ENCODE data around the gene DNAJC4.
A peak's percentile ranks its signal among the peaks of the same experiment; 100 is the strongest.

DNAJC4 gene

DNA sequence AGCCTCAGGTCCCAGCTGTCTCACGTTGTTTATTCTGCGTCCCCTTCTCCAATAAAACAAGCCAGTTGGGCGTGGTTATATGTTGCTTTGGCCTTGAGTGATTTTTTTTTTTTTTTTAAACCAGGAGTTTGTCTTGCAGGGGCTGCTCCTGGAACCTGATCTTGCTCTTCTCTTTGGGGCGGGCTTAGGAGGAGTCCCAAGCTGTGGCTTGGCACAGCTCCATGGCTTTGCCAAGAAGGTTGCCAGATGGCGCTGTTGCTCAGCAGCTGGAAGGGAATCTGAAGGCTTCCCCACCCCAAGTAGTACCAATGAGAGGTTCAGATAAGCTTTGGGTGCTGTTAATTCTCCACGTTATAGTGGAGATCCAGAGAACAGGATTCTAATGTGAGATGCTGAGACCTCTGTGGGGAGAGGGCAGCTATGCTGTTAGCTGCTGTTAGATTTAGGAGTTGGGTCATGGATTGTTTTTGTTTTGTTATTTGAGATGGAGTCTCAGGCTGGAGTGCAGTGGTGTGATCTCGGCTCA is 25.8 kb upstream of the DNAJC4 start:
- peaks cover 31% of the 10 kb centered on the region for H3K4me1 ChIP-seq (ENCODE audit: control insufficient read depth, insufficient read depth, low read depth, low read length)
- no peak overlapping the region for H3K14ac ChIP-seq (ENCODE audit: low read length in 2 of 2)
- peak; percentile 92 for DNase-seq
- H3K4me2 ChIP-seq (ENCODE audit: low read length, poor library complexity, severe bottlenecking) = no peak overlapping the region
- H2BK120ac ChIP-seq (ENCODE audit: low read depth, low read length) = peak overlapping the region; percentile 23
- H3K18ac ChIP-seq (ENCODE audit: low read depth in 1 of 2, low read length in 2 of 2) = no peak overlapping the region
- H2AFZ ChIP-seq (ENCODE audit: low read depth, low read length) = no peak overlapping the region
- H2BK15ac ChIP-seq (ENCODE audit: low read depth, poor library complexity, severe bottlenecking) = no peak overlapping the region
- H4K91ac ChIP-seq (ENCODE audit: low read length) = no peak overlapping the region
- no peaks in the 10 kb centered on the region for H3K27me3 ChIP-seq (ENCODE audit: control insufficient read depth in 1 of 2, insufficient read depth in 1 of 2, low read length in 2 of 2)
- peaks cover 14% of the 10 kb centered on the region for H3K79me1 ChIP-seq (replicated peaks; ENCODE audit: low read length, poor library complexity, severe bottlenecking)
- H3K23ac ChIP-seq (ENCODE audit: low read length in 2 of 2) = no peak overlapping the region
- no peak overlapping the region for H3K4ac ChIP-seq (ENCODE audit: low read depth in 1 of 2, low read length in 2 of 2)
- H3K4me3 ChIP-seq (ENCODE audit: insufficient read depth in 1 of 2, low read depth in 1 of 2, low read length in 2 of 2) = no peak overlapping the region
- no peak overlapping the region for H3K9ac ChIP-seq (ENCODE audit: low read length)
- H3K36me3 ChIP-seq (ENCODE audit: control insufficient read depth in 1 of 2, insufficient read depth in 2 of 2, low read depth in 1 of 2, low read length in 2 of 2) = peaks cover 64 to 70% of the 10 kb centered on the region in 2 experiments
- H4K8ac ChIP-seq (ENCODE audit: low read length) = no peak overlapping the region
- H2BK12ac ChIP-seq (ENCODE audit: low read length in 2 of 2) = no peak overlapping the region
- no peak overlapping the region for H3K27ac ChIP-seq (ENCODE audit: low read length, poor library complexity, severe bottlenecking)
- no peak overlapping the region for H2AK5ac ChIP-seq (ENCODE audit: low read length, severe bottlenecking)
- WGBS = 67% methylated on average over 6 of the region's 7 CpGs
- no peak overlapping the region for H2BK5ac ChIP-seq (ENCODE audit: low read depth, low read length, poor library complexity, severe bottlenecking)
- no peaks in the 10 kb centered on the region for H3K9me3 ChIP-seq (ENCODE audit: control insufficient read depth, low read length)

DNA sequence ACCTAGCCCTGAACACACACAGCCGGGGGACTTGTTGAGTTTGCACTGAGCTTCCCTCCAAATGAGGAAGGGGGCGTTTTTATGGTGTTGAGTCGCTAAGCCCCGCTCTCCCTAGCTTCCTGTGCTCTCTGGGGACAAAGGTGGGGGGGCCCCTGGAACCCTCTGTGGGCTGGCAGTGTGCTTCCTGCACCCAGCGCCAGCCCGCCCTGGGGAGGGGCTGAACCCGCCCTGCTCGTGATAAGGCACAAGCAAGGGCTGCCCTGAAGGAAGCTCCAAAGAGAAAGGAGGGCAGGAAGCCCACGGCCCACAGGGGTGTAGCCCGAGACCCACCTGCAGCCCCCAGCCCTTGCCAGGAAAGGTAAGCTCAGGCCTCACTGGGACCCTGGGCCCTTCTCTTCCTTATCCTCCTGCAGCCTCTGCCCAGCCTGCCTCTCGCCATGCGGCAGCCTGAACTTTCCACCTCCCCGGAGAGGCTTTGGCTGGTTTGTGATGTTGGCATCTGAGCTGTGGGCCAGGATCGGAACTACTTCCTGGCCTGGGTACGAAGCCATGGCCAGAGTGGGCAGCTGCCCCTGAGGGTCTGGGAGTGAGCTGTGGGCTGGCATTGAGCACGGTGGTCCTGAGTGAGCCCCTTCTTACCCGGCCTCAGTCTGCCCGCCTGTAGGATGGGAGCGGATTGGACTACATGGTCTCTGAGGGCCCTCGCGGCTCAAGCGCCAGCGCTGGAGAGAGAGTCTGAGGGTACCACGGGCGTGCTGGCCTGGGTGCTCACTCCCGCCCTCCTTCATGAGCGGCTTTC is 23.7 kb upstream of the DNAJC4 start, which contains the start of gene FERMT3:
Gene FERMT3 (plus strand): TSS at position 265 of the 799 bp plus-strand sequence. CDS start 644 bp downstream, outside the sequence.
- Histone ChIP-seq H3K27ac (ENCODE audit: low read length, poor library complexity, severe bottlenecking) (peak within 1 kb of the TSS; percentile 62), H3K9ac (ENCODE audit: low read length) (peak within 1 kb of the TSS; percentile 70), H3K27me3 (ENCODE audit: control insufficient read depth in 1 of 2, insufficient read depth in 1 of 2, low read length in 2 of 2) (no peaks in the 10 kb centered on the region), H4K91ac (ENCODE audit: low read length) (peak within 1 kb of the TSS; percentile 97), H3K14ac (ENCODE audit: low read length in 2 of 2) (peak within 1 kb of the TSS in 1 of 2 experiments; percentile 35), H3K79me1 (replicated peaks; ENCODE audit: low read length, poor library complexity, severe bottlenecking) (peaks cover 12% of the 10 kb centered on the region), H3K4me1 (ENCODE audit: control insufficient read depth, insufficient read depth, low read depth, low read length) (peaks cover 31% of the 10 kb centered on the region), H2BK15ac (ENCODE audit: low read depth, poor library complexity, severe bottlenecking) (peak within 1 kb of the TSS; percentile 87), H3K18ac (ENCODE audit: low read depth in 1 of 2, low read length in 2 of 2) (peak within 1 kb of the TSS; percentile 85 to 97), H3K4me3 (ENCODE audit: insufficient read depth in 1 of 2, low read depth in 1 of 2, low read length in 2 of 2) (peak within 1 kb of the TSS in 1 of 2 experiments; percentile 65), H2BK120ac (ENCODE audit: low read depth, low read length) (peak within 1 kb of the TSS; percentile 64), H3K4ac (ENCODE audit: low read depth in 1 of 2, low read length in 2 of 2) (peak within 1 kb of the TSS; percentile 56 to 66), H3K36me3 (ENCODE audit: control insufficient read depth in 1 of 2, insufficient read depth in 2 of 2, low read depth in 1 of 2, low read length in 2 of 2) (peaks cover 47 to 69% of the 10 kb centered on the region in 2 experiments), H2BK5ac (ENCODE audit: low read depth, low read length, poor library complexity, severe bottlenecking) (no peak within 1 kb of the TSS), H2BK12ac (ENCODE audit: low read length in 2 of 2) (peak within 1 kb of the TSS; percentile 8 to 75), H4K8ac (ENCODE audit: low read length) (peak within 1 kb of the TSS; percentile 98), H2AFZ (ENCODE audit: low read depth, low read length) (no peak within 1 kb of the TSS), H3K9me3 (ENCODE audit: control insufficient read depth, low read length) (no peaks in the 10 kb centered on the region), H3K23ac (ENCODE audit: low read length in 2 of 2) (no peak within 1 kb of the TSS), H2AK5ac (ENCODE audit: low read length, severe bottlenecking) (peak within 1 kb of the TSS; percentile 62), H3K4me2 (ENCODE audit: low read length, poor library complexity, severe bottlenecking) (no peak within 1 kb of the TSS)
- DNase-seq = no peak
- 94% methylated on average over 27 of the region's 27 CpGs for WGBS

- peak overlapping the region; percentile 62 for H3K27ac ChIP-seq (ENCODE audit: low read length, poor library complexity, severe bottlenecking)
- peaks cover 12% of the 10 kb centered on the region for H3K79me1 ChIP-seq (replicated peaks; ENCODE audit: low read length, poor library complexity, severe bottlenecking)
- peak; percentile 81 for DNase-seq
- H3K23ac ChIP-seq (ENCODE audit: low read length in 2 of 2) = no peak overlapping the region
- H2BK15ac ChIP-seq (ENCODE audit: low read depth, poor library complexity, severe bottlenecking) = peak overlapping the region; percentile 87
- peak overlapping the region in 1 of 2 experiments; percentile 91 for H3K14ac ChIP-seq (ENCODE audit: low read length in 2 of 2)
- peak overlapping the region; percentile 98 for H4K8ac ChIP-seq (ENCODE audit: low read length)
- H3K18ac ChIP-seq (ENCODE audit: low read depth in 1 of 2, low read length in 2 of 2) = peak overlapping the region; percentile 85 to 97
- WGBS = 53% methylated on average over 26 of the region's 30 CpGs
- peak overlapping the region in 1 of 2 experiments; percentile 65 for H3K4me3 ChIP-seq (ENCODE audit: insufficient read depth in 1 of 2, low read depth in 1 of 2, low read length in 2 of 2)
- no peaks in the 10 kb centered on the region for H3K27me3 ChIP-seq (ENCODE audit: control insufficient read depth in 1 of 2, insufficient read depth in 1 of 2, low read length in 2 of 2)
- H2AFZ ChIP-seq (ENCODE audit: low read depth, low read length) = peak overlapping the region; percentile 66
- H3K9me3 ChIP-seq (ENCODE audit: control insufficient read depth, low read length) = no peaks in the 10 kb centered on the region
- no peak overlapping the region for H2BK5ac ChIP-seq (ENCODE audit: low read depth, low read length, poor library complexity, severe bottlenecking)
- peaks cover 31% of the 10 kb centered on the region for H3K4me1 ChIP-seq (ENCODE audit: control insufficient read depth, insufficient read depth, low read depth, low read length)
- peak overlapping the region; percentile 54 for H2AK5ac ChIP-seq (ENCODE audit: low read length, severe bottlenecking)
- no peak overlapping the region for H3K4me2 ChIP-seq (ENCODE audit: low read length, poor library complexity, severe bottlenecking)
- H3K4ac ChIP-seq (ENCODE audit: low read depth in 1 of 2, low read length in 2 of 2) = peak overlapping the region; percentile 77 to 81
- H4K91ac ChIP-seq (ENCODE audit: low read length) = peak overlapping the region; percentile 97
- H2BK12ac ChIP-seq (ENCODE audit: low read length in 2 of 2) = peak overlapping the region; percentile 75 to 78
- H3K9ac ChIP-seq (ENCODE audit: low read length) = peak overlapping the region; percentile 70
- peak overlapping the region; percentile 77 for H2BK120ac ChIP-seq (ENCODE audit: low read depth, low read length)
- H3K36me3 ChIP-seq (ENCODE audit: control insufficient read depth in 1 of 2, insufficient read depth in 2 of 2, low read depth in 1 of 2, low read length in 2 of 2) = peaks cover 46 to 73% of the 10 kb centered on the region in 2 experiments
These were observed 22.9 kb upstream of the DNAJC4 start for GRCh38 chr11:64207256-64208085.

Measured in mesenchymal stem cell (in vitro differentiated cells and primary cell).